ENCODE data around the gene MPDU1.

- TF ChIP-seq CTCF (IDR thresholded peaks at IDR 0.05; ENCODE audit: poor library complexity) (no peak), EZH2 (IDR thresholded peaks at IDR 0.05; ENCODE audit: borderline replicate concordance) (no peak), EZH2phosphoT487 (IDR thresholded peaks at IDR 0.05; ENCODE audit: low read depth, severe bottlenecking, unreplicated experiment) (no peak)
These were observed 27.0 kb downstream of the MPDU1 start for GRCh38 chr17:7610641-7611040.

Measured in hepatocyte (in vitro differentiated cells).